Testis (tissue), 2 donors: Measurements from ENCODE around the gene FHIT.

ENCODE experiments used
- CTCF ChIP-seq, 3 experiments: fragments of 450-650 bp in 2 of 3; fragments of 200-600 bp in 1 of 3; sonication (generic) in 1 of 3; IDR thresholded peaks; one replicate each; pipeline ENCODE4 v1.5.1; 2016 to 2019; ENCODE audit warnings: antibody characterized with exemption in 3 of 3, mild to moderate bottlenecking in 2 of 3, moderate library complexity in 1 of 3
- POLR2A ChIP-seq: fragments of 450-650 bp; IDR thresholded peaks from one replicate; pipeline ENCODE4 v1.6.1; 2017; ENCODE audit warnings: antibody characterized with exemption, mild to moderate bottlenecking, moderate library complexity

GRCh38 chr3:60391292-60391691, 860.0 kb downstream of the FHIT start:
- TF ChIP-seq CTCF (IDR thresholded peaks at IDR 0.05) (no peak), POLR2A (no peak)
